Measurements from ENCODE around the gene CSF3R. TPM values are rescaled to one million over a fixed set of nuclear protein-coding genes. Genes with fewer than 3 reads are reported as not detected.

Gene CSF3R
- total RNA-seq, 2 experiments from 2014 or later, result 3.7 to 4.1 TPM

DNA sequence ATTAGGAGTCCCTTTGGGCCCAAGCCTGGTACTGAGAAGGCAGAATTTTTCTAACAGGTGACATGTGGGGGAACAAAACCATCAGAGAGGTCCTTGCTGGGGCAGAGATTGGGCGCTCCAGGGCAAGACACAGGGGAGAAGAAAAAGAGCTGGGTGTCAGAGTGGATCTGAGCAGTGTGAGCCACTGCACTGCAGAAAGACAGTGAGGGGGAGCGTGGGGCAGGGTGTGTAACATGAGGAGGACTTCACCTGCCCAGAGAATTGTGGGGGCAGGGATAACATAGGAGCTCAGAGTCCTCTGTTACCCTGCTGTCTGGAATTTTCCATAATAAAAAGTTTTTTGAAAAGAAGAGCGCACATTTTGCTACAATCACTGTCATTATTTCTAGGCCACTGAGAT, 25.5 kb upstream of the CSF3R start:
- ChIA-PET POLR2A (no interaction called here), CTCF (no interaction called here)
- Mint-ChIP-seq H3K27ac (no peak overlapping the region), H3K4me3 (no peak overlapping the region), H3K4me1 (ENCODE audit: low read depth) (no peaks in the 10 kb centered on the region), H3K36me3 (ENCODE audit: low read depth) (no peaks in the 10 kb centered on the region), H3K27me3 (peaks cover 19% of the 10 kb centered on the region), H3K9me3 (no peaks in the 10 kb centered on the region)
- H3K27ac ChIP-seq (ENCODE audit: low read depth in 1 of 2, low read length in 2 of 2), result no peak overlapping the region
- no peak overlapping the region for H3K4me3 ChIP-seq (ENCODE audit: low read length)
- H3K4me1 ChIP-seq (ENCODE audit: insufficient read depth, low read length), result no peaks in the 10 kb centered on the region
- no peaks in the 10 kb centered on the region for H3K9me3 ChIP-seq (ENCODE audit: control insufficient read depth in 1 of 2, insufficient read depth in 1 of 2, low read length in 2 of 2)
- peak in 1 of 14 experiments; percentile 16 for DNase-seq
- ATAC-seq (ENCODE audit: poor library complexity), result no peak
- peaks cover 0 to under 1% of the 10 kb centered on the region in 2 experiments for H3K27me3 ChIP-seq (ENCODE audit: control insufficient read depth in 1 of 2, insufficient read depth in 2 of 2, low read length in 2 of 2)
- TF ChIP-seq, protein P1, sequence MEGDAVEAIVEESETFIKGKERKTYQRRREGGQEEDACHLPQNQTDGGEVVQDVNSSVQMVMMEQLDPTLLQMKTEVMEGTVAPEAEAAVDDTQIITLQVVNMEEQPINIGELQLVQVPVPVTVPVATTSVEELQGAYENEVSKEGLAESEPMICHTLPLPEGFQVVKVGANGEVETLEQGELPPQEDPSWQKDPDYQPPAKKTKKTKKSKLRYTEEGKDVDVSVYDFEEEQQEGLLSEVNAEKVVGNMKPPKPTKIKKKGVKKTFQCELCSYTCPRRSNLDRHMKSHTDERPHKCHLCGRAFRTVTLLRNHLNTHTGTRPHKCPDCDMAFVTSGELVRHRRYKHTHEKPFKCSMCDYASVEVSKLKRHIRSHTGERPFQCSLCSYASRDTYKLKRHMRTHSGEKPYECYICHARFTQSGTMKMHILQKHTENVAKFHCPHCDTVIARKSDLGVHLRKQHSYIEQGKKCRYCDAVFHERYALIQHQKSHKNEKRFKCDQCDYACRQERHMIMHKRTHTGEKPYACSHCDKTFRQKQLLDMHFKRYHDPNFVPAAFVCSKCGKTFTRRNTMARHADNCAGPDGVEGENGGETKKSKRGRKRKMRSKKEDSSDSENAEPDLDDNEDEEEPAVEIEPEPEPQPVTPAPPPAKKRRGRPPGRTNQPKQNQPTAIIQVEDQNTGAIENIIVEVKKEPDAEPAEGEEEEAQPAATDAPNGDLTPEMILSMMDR (IDR thresholded peaks at IDR 0.05), result no peak
- H3K36me3 ChIP-seq (ENCODE audit: insufficient read depth, low read length), result no peaks in the 10 kb centered on the region
- intact Hi-C loops (cut with DNase I, micrococcal nuclease), result no loop called here

- no peaks in the 10 kb centered on the region for H3K9me3 ChIP-seq (ENCODE audit: control insufficient read depth in 1 of 2, insufficient read depth in 1 of 2, low read length in 2 of 2)
- ATAC-seq (ENCODE audit: poor library complexity) (no peak), DNase-seq (peak in 1 of 14 experiments; percentile 15)
- no peaks in the 10 kb centered on the region for H3K4me1 Mint-ChIP-seq (ENCODE audit: low read depth)
- intact Hi-C loops (cut with DNase I, micrococcal nuclease), result no loop called here
- H3K27ac ChIP-seq (ENCODE audit: low read depth in 1 of 2, low read length in 2 of 2), result no peak overlapping the region
- no peak overlapping the region for H3K4me3 Mint-ChIP-seq
- TF ChIP-seq, protein P1 (IDR thresholded peaks at IDR 0.05), result no peak
- peaks cover 0 to 7% of the 10 kb centered on the region in 2 experiments for H3K27me3 ChIP-seq (ENCODE audit: control insufficient read depth in 1 of 2, insufficient read depth in 2 of 2, low read length in 2 of 2)
- ChIA-PET POLR2A (no interaction called here), CTCF (interaction anchor here (0.8 kb wide), 1 partner anchor 10 kb away, joined by 3 read pairs; no protein-coding TSS in a partner anchor)
- no peaks in the 10 kb centered on the region for H3K4me1 ChIP-seq (ENCODE audit: insufficient read depth, low read length)
- no peak overlapping the region for H3K4me3 ChIP-seq (ENCODE audit: low read length)
- H3K9me3 Mint-ChIP-seq, result no peaks in the 10 kb centered on the region
- H3K36me3 Mint-ChIP-seq (ENCODE audit: low read depth), result no peaks in the 10 kb centered on the region
- no peaks in the 10 kb centered on the region for H3K36me3 ChIP-seq (ENCODE audit: insufficient read depth, low read length)
- H3K27me3 Mint-ChIP-seq, result peaks cover 26% of the 10 kb centered on the region
- H3K27ac Mint-ChIP-seq, result no peak overlapping the region
Observed at GRCh38 chr1:36506276-36506920, 23.7 kb upstream of the CSF3R start.

GRCh38 chr1:36503733-36504132, 21.0 kb upstream of the CSF3R start:
- H3K9me3 Mint-ChIP-seq, result no peaks in the 10 kb centered on the region
- intact Hi-C loops (cut with DNase I, micrococcal nuclease), result no loop called here
- no peak overlapping the region for H3K27ac ChIP-seq (ENCODE audit: low read depth in 1 of 2, low read length in 2 of 2)

More at GRCh38 chr1:36503733-36504132, 21.0 kb upstream of the CSF3R start:
- H3K27me3 ChIP-seq (ENCODE audit: control insufficient read depth in 1 of 2, insufficient read depth in 2 of 2, low read length in 2 of 2), result peaks cover 0 to 7% of the 10 kb centered on the region in 2 experiments
- Mint-ChIP-seq H3K36me3 (ENCODE audit: low read depth) (no peaks in the 10 kb centered on the region), H3K27me3 (peaks cover 26% of the 10 kb centered on the region), H3K4me3 (no peak overlapping the region), H3K27ac (no peak overlapping the region), H3K4me1 (ENCODE audit: low read depth) (no peaks in the 10 kb centered on the region)
- CTCF ChIA-PET, result no interaction called here
- H3K4me1 ChIP-seq (ENCODE audit: insufficient read depth, low read length), result no peaks in the 10 kb centered on the region
- DNase-seq (no peak), ATAC-seq (ENCODE audit: poor library complexity) (no peak)
- TF ChIP-seq, protein P1 (IDR thresholded peaks at IDR 0.05), result no peak
- POLR2A ChIA-PET, result no interaction called here
- no peaks in the 10 kb centered on the region for H3K36me3 ChIP-seq (ENCODE audit: insufficient read depth, low read length)
- no peaks in the 10 kb centered on the region for H3K9me3 ChIP-seq (ENCODE audit: control insufficient read depth in 1 of 2, insufficient read depth in 1 of 2, low read length in 2 of 2)
- no peak overlapping the region for H3K4me3 ChIP-seq (ENCODE audit: low read length)

Measured in CD4-positive, alpha-beta T cell (primary cell).